HepG2 (cell line): Measurements from ENCODE around the gene FIS1. TPM values are rescaled to one million over a fixed set of nuclear protein-coding genes. Genes with fewer than 3 reads are reported as not detected.
A peak's percentile ranks its signal among the peaks of the same experiment; 100 is the strongest.

ENCODE experiments used
- DDIT3 ChIP-seq: sonication (generic); formaldehyde crosslinking; IDR thresholded peaks from 2 replicates; pipeline ENCODE4 v1.4.0; 2020; ENCODE audit warnings: mild to moderate bottlenecking, missing genetic modification reagents
- FIP1L1 ChIP-seq: fragments of 200-400 bp; formaldehyde crosslinking; IDR thresholded peaks from 2 replicates; pipeline ENCODE4 v1.6.1; 2018; ENCODE audit warnings: low read depth, mild to moderate bottlenecking, low read length, moderate library complexity, borderline replicate concordance; ENCODE audit not compliant: insufficient read depth
- FOXP1 ChIP-seq, 2 experiments: fragments of 450-650 bp in 1 of 2; IDR thresholded peaks; 2 replicates each; pipeline ENCODE4 v1.6.1; 2017 to 2018; ENCODE audit warnings: antibody characterized with exemption in 1 of 2
- HDAC6 ChIP-seq: fragments of 200-600 bp; sonication (generic); IDR thresholded peaks from 2 replicates; pipeline ENCODE4 v1.7.0; 2017; ENCODE audit warnings: mild to moderate bottlenecking, antibody characterized with exemption, low read length, low read depth
- HES4 ChIP-seq: sonication (generic); formaldehyde crosslinking; IDR thresholded peaks from 2 replicates; pipeline ENCODE4 v1.9.0; 2021; ENCODE audit warnings: mild to moderate bottlenecking, missing genetic modification reagents, borderline replicate concordance
- HNRNPL ChIP-seq: fragments of 200-400 bp; formaldehyde crosslinking; IDR thresholded peaks from 2 replicates; pipeline ENCODE4 v1.6.1; 2017; ENCODE audit warnings: mild to moderate bottlenecking, low read depth, low read length
- MXD4 ChIP-seq: IDR thresholded peaks from 2 replicates; pipeline ENCODE4 v1.6.1; 2016; ENCODE audit warnings: mild to moderate bottlenecking, missing biosample characterization, missing genetic modification reagents
- MZF1 ChIP-seq: sonication (generic); formaldehyde crosslinking; IDR thresholded peaks from 2 replicates; pipeline ENCODE4 v1.8.1; 2023; ENCODE audit warnings: mild to moderate bottlenecking, missing genetic modification reagents, borderline replicate concordance
- NFRKB ChIP-seq: fragments of 450-650 bp; IDR thresholded peaks from 2 replicates; pipeline ENCODE4 v1.6.1; 2017
- PITX1 ChIP-seq: sonication (generic); formaldehyde crosslinking; IDR thresholded peaks from 2 replicates; pipeline ENCODE4 v1.5.1; 2020; ENCODE audit warnings: mild to moderate bottlenecking, missing genetic modification reagents
- REXO4 ChIP-seq: sonication (generic); formaldehyde crosslinking; IDR thresholded peaks from 2 replicates; pipeline ENCODE4 v1.8.0; 2022; ENCODE audit warnings: missing genetic modification reagents, mild to moderate bottlenecking, borderline replicate concordance
- SMC3 ChIP-seq: IDR thresholded peaks from 2 replicates; pipeline ENCODE4 v1.6.1; 2011; ENCODE audit warnings: low read length, improper control_type of control experiment
- SRSF1 ChIP-seq: fragments of 200-400 bp; formaldehyde crosslinking; optimal IDR thresholded peaks from 2 replicates; pipeline ENCODE3; 2017; ENCODE audit warnings: mild to moderate bottlenecking, low read depth, low read length, moderate library complexity
- SRSF4 ChIP-seq: fragments of 200-400 bp; formaldehyde crosslinking; IDR thresholded peaks from one replicate; pipeline ENCODE4 v1.6.1; 2018; ENCODE audit warnings: mild to moderate bottlenecking, low read depth, low read length, moderate library complexity; ENCODE audit not compliant: poor library complexity, severe bottlenecking
- TARDBP ChIP-seq: sonication (generic); formaldehyde crosslinking; IDR thresholded peaks from 2 replicates; pipeline ENCODE4 v1.8.0; 2022; ENCODE audit warnings: mild to moderate bottlenecking, missing genetic modification reagents
- THAP11 ChIP-seq: IDR thresholded peaks from 2 replicates; pipeline ENCODE4 v1.6.1; 2016; ENCODE audit warnings: missing biosample characterization, missing genetic modification reagents
- ZNF121 ChIP-seq: sonication (generic); formaldehyde crosslinking; IDR thresholded peaks from 2 replicates; pipeline ENCODE4 v1.5.0; 2020; ENCODE audit warnings: mild to moderate bottlenecking, missing genetic modification reagents
- ZNF136 ChIP-seq: sonication (generic); formaldehyde crosslinking; IDR thresholded peaks from 2 replicates; pipeline ENCODE4 v1.8.1; 2022; ENCODE audit warnings: low read depth, mild to moderate bottlenecking, moderate library complexity, missing genetic modification reagents
- ZNF274 ChIP-seq: sonication (generic); formaldehyde crosslinking; IDR thresholded peaks from 2 replicates; pipeline ENCODE4 v1.5.1; 2020; ENCODE audit warnings: mild to moderate bottlenecking, missing genetic modification reagents
- ZNF382 ChIP-seq: sonication (generic); formaldehyde crosslinking; IDR thresholded peaks from 2 replicates; pipeline ENCODE4 v1.5.0; 2020; ENCODE audit warnings: missing genetic modification reagents, mild to moderate bottlenecking, borderline replicate concordance
- ZNF383 ChIP-seq: sonication (generic); formaldehyde crosslinking; IDR thresholded peaks from 2 replicates; pipeline ENCODE4 v1.4.0; 2020; ENCODE audit warnings: missing genetic modification reagents, mild to moderate bottlenecking, borderline replicate concordance
- ZNF556 ChIP-seq: sonication (generic); formaldehyde crosslinking; IDR thresholded peaks from 2 replicates; pipeline ENCODE4 v1.4.0; 2020; ENCODE audit warnings: mild to moderate bottlenecking, missing genetic modification reagents, borderline replicate concordance
- ZNF710 ChIP-seq: sonication (generic); formaldehyde crosslinking; IDR thresholded peaks from 2 replicates; pipeline ENCODE4 v1.5.0; 2020; ENCODE audit warnings: mild to moderate bottlenecking, missing genetic modification reagents, borderline replicate concordance
- polyA plus RNA-seq, 8 experiments: library from polyadenylated mRNA; depleted of rRNA in 3 of 8; stranded (reverse) in 7 of 8; unstranded in 1 of 8; fragments of >200 nt; fragmentation: Illumina TruSeq in 4 of 8; extraction: Trizol in 4 of 8; gene quantifications; 2 replicates each; pipeline versions ENCODE4 v1.2.1 to v1.2.3, GENCODE V29; 2011 to 2016; ENCODE audit warnings: low read depth in 4 of 8, missing spikeins in 1 of 8, mixed read lengths in 1 of 8; ENCODE audit not compliant: insufficient read depth in 1 of 8
- total RNA-seq, 5 experiments: library from RNA; depleted of rRNA; stranded (reverse); fragments of >200 nt; fragmentation: Illumina TruSeq; extraction: Trizol; gene quantifications; 2 replicates each; pipeline ENCODE4 v1.2.3, GENCODE V29; 2016; ENCODE audit warnings: low read depth in 1 of 5
- TF ChIP-seq, protein P1 (sequence below): sonication (generic); formaldehyde crosslinking; IDR thresholded peaks from 2 replicates; pipeline ENCODE4 v1.5.1; 2020; ENCODE audit warnings: missing genetic modification reagents, mild to moderate bottlenecking, borderline replicate concordance
- TF ChIP-seq, protein P2 (sequence below): sonication (generic); formaldehyde crosslinking; IDR thresholded peaks from 2 replicates; pipeline ENCODE4 v1.8.1; 2023; ENCODE audit warnings: mild to moderate bottlenecking, moderate library complexity, missing genetic modification reagents

Gene FIS1
- total and polyA plus RNA-seq, 2 of the 13 experiments (the other 11 are each of a cell fraction or from before 2014, with no cell fraction given) = 97.5 to 101 TPM

- TF ChIP-seq ZNF121 (peak; percentile 100), ZNF382 (CRISPR knock-in tag) (no peak), ZNF274 (CRISPR knock-in tag) (no peak), THAP11 (CRISPR knock-in tag) (no peak; the same call in 1 of the 2 replicates), REXO4 (no peak), SRSF4 (no peak), FOXP1 (IDR thresholded peaks at IDR 0.05) (no peak), FOXP1 (CRISPR knock-in tag; IDR thresholded peaks at IDR 0.05) (no peak), SRSF1 (no peak), ZNF710 (no peak), SMC3 (no peak), ZNF136 (CRISPR knock-in tag) (peak; percentile 82; the same call in 1 of the 2 replicates), PITX1 (peak; percentile 15; the same call in 1 of the 2 replicates), ZNF556 (no peak), ZNF383 (CRISPR knock-in tag) (no peak), MZF1 (no peak), TARDBP (CRISPR knock-in tag) (no peak), HDAC6 (no peak), NFRKB (no peak), HNRNPL (no peak), FIP1L1 (no peak), MXD4 (CRISPR knock-in tag) (no peak), DDIT3 (no peak), HES4 (CRISPR knock-in tag) (no peak)
- TF ChIP-seq, protein P1, sequence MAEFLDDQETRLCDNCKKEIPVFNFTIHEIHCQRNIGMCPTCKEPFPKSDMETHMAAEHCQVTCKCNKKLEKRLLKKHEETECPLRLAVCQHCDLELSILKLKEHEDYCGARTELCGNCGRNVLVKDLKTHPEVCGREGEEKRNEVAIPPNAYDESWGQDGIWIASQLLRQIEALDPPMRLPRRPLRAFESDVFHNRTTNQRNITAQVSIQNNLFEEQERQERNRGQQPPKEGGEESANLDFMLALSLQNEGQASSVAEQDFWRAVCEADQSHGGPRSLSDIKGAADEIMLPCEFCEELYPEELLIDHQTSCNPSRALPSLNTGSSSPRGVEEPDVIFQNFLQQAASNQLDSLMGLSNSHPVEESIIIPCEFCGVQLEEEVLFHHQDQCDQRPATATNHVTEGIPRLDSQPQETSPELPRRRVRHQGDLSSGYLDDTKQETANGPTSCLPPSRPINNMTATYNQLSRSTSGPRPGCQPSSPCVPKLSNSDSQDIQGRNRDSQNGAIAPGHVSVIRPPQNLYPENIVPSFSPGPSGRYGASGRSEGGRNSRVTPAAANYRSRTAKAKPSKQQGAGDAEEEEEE (CRISPR knock-in tag) = no peak
- TF ChIP-seq, protein P2, sequence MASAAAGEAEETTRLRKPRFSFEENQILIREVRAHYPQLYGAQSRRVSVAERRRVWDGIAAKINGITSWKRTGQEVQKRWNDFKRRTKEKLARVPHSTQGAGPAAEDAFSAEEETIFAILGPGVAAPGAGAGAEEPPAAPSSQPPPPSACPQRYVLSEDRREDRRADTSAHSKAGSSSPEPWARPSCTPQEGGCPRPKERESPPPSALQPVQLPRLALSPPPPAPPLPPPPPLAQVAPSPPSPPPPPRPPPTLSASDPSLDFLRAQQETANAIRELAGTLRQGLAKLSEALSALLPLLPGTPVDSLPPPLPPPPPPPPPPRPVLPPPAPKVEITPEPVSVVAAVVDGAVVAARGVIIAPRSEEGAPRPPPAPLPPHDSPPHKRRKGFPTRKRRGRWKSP (CRISPR knock-in tag) = no peak
These were observed 26.4 kb downstream of the FIS1 start (continued) for GRCh38 chr7:101218236-101219125.
